ENCODE results near the gene MARK1. TPM values are rescaled to one million over a fixed set of nuclear protein-coding genes. Genes with fewer than 3 reads are reported as not detected.
A peak's percentile ranks its signal among the peaks of the same experiment; 100 is the strongest.
"Not testable (repeated sequence)": the region's sequence is repeated elsewhere in the genome, so short reads cannot be mapped to it uniquely, and the experiment has no call there.

The MARK1 gene
- total RNA-seq, 2 donors from 2014 or later = 11.1 to 19.4 TPM

DNA sequence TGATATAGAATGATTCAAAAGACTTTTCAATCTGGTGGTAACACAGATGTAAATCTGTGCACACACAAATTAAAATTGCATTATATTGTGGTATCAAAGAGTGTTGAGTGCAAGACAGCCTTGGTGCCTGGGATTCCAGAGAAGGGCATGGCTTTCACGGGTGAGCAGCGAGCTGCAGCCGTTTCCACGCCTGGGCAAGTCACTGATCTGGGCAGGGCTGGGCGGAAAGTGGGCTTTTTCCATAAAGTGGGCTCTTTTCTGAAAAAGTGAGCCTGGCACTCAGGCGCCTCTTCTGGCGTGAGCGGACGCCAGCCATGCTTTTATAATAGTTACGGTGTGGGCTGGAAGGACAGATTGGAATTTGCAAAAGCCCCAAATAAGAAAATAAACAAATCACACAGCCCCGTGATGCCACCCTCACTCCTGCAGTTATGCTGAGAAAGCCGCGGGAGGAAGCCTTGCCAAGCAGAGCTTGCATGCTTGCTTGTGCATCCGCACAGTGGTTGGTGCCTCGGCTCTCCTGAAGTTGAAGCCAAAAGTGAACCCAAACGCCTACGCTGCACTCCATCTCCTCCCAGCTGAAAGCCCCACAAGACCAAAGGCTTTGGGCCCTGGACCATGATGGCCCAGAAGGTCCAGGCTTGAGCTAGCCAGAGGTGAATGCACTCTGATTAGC is 155.1 kb downstream of the MARK1 start:
- no peak for DNase-seq (ENCODE audit: low spot score)
- intact Hi-C loops (cut with DNase I) = loop anchor here in 1 of 2 donors (10.0 kb wide), 1 partner anchor 92 kb away; no protein-coding TSS in a partner anchor

DNA sequence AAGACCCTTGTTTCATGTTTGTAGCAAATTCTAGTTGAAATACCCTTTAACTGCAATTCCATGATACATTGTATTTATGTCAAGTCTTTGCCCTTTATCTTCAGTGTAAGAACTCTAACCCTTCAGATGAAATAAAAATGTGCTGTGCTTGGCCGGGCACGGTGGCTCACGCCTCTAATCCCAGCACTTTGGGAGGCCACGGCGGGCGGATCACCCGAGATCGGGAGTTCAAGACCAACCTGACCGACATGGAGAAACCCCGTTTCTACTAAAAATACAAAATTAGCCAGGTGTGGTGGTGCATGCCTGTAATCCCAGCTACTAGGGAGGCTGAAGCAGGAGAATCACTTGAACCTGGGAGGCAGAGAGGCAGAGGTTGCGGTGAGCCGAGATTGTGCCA is 155.8 kb downstream of the MARK1 start:
- intact Hi-C loops (cut with DNase I) = loop anchor here in 1 of 2 donors (10.0 kb wide), 1 partner anchor 91 kb away; no protein-coding TSS in a partner anchor
- DNase-seq (ENCODE audit: low spot score) = not testable (repeated sequence)

DNA sequence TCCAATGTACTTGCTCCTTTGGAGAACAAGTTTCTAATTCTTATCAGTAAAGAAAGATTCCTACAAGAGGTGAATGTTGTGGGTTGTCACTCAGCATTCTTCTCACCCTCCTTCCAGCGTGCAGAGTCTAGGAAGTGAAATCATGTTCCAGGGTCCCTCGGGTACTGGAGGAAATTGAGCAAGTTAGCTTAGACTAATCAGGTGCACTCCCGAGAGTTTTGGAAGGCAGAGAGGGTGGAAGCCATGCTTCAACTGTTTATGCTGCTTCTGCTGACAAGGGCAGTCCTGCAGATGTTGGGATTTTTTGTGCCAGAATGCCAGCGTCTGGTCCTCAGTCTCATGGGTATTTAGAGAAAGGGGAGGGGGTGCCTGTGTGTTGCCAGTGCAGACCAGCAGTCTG is 157.0 kb downstream of the MARK1 start:
- intact Hi-C loops (cut with DNase I) = loop anchor here in 1 of 2 donors (10.0 kb wide), 1 partner anchor 90 kb away; no protein-coding TSS in a partner anchor
- DNase-seq (ENCODE audit: low spot score) = no peak

- intact Hi-C loops (cut with DNase I) = loop anchor here in 1 of 2 donors (10.0 kb wide), 1 partner anchor 89 kb away; no protein-coding TSS in a partner anchor
- DNase-seq (ENCODE audit: low spot score) = no peak
These were observed 157.9 kb downstream of the MARK1 start for GRCh38 chr1:220685879-220686278.

DNA sequence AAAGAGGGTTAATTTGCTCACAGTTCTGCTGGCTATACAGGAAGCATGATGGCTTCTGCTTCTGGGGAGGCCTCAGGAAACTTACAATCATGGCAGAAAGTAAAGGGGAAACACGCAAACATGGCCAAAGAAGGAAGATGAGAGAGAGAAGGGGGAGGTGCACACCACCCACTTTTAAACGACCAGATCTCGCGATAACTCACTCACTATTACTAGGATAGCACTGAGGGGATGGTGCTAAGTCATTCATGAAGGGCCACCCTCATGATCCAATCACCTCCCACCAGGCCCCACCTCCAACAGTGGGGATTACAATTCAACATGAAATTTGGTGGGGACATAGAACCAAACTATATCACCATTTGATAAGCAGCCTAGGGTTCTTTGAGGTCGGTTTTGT is 159.9 kb downstream of the MARK1 start:
- intact Hi-C loops (cut with DNase I) = loop anchor here in 1 of 2 donors (10.0 kb wide), 1 partner anchor 87 kb away; no protein-coding TSS in a partner anchor
- DNase-seq (ENCODE audit: low spot score) = no peak

DNA sequence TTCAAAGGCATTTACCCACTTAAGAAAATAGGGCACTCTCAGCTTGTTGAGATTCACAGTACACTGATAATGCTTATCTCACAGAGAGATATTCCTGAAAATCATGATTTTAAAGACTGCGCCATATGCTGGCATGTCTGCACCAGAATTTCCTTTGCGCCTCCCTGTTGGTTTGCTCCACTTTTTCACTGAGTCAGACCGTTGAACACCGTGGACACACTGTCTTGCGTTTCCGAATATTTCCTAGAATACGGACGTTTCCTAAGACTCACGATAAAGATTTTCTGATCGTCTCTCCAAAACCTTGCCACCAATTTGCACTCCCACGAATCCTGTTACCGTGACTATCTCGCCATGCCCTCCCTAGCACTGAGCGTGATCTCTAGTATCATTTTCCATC is 161.7 kb downstream of the MARK1 start:
- intact Hi-C loops (cut with DNase I) = loop anchor here in 1 of 2 donors (10.0 kb wide), 1 partner anchor 85 kb away; no protein-coding TSS in a partner anchor
- no peak for DNase-seq (ENCODE audit: low spot score)

DNA sequence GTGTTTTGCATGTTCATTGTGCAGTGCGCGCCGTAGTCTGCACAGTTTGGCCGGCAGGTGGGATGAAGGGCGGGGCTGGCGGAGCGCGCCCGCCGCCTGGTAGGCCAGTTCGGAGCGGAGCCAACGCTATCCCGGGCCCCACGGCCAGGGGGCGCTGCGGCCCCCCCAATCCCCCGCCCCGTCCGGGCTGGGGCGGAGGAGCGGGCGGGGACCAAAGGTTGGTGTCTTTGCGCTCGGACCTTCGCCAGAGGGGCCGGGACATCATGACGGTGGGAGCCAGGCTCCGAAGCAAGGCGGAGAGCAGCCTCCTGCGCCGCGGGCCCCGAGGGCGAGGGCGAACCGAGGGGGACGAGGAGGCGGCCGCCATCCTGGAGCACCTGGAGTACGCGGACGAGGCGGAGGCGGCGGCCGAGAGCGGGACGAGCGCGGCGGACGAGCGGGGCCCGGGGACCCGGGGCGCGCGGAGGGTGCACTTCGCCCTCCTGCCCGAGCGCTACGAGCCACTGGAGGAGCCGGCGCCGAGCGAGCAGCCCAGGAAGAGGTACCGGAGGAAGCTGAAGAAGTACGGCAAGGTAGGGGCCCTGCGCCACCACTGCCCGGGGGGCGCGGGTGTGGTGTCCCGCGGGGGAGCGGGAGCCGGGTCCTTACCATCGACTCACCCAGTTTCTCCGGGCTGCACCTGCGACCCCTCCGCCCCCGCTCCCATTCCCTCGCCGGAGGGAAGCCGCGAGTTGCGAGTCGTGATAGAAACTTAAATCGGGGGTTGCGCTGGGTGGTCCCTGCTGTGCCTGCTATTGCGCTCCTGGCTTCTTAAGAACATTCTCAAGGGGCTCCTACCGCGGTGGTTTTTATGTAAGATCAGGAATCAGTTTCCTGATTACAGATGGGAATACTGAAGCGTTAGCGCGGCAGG is 162.5 kb downstream of the MARK1 start, which contains the start of gene C1orf115:
C1orf115 (plus strand) TSS at position 224 of the 913 bp plus-strand sequence; CDS start at position 264, 40 bp downstream.
- peak; percentile 89 for DNase-seq (ENCODE audit: low spot score)
- intact Hi-C loops (cut with DNase I) = no loop called here

DNA sequence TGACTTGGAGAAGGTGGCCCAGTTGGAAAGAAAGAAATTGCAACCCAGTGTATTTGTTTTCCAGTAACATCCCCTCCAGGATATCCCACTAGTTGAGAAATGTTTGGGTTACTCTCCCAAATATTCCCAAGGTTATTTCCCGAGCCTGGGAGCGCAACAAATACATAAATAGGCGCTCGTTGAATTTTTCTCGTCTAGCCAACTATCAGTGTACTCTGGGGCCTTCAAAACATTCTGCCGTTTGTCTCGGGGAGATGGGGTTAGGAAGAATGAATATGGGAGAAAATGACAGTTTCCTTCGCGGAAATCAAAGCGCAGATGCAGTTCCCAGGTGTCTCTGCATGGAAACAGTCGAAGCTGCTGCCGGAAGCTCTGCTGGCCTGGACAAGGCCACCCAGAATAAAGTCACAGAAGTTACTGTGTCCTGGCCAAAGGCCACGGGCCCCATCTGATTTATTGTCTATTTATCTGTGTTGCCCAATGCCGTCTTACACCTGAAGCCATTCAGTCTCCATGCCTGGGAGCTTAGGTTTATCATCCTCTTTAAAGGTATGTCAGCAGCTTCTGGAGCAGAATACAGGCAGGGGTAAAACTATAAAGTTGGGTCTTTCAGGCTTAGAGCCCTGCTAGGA is 163.2 kb downstream of the MARK1 start:
- intact Hi-C loops (cut with DNase I) = no loop called here
- DNase-seq (ENCODE audit: low spot score) = no peak

DNA sequence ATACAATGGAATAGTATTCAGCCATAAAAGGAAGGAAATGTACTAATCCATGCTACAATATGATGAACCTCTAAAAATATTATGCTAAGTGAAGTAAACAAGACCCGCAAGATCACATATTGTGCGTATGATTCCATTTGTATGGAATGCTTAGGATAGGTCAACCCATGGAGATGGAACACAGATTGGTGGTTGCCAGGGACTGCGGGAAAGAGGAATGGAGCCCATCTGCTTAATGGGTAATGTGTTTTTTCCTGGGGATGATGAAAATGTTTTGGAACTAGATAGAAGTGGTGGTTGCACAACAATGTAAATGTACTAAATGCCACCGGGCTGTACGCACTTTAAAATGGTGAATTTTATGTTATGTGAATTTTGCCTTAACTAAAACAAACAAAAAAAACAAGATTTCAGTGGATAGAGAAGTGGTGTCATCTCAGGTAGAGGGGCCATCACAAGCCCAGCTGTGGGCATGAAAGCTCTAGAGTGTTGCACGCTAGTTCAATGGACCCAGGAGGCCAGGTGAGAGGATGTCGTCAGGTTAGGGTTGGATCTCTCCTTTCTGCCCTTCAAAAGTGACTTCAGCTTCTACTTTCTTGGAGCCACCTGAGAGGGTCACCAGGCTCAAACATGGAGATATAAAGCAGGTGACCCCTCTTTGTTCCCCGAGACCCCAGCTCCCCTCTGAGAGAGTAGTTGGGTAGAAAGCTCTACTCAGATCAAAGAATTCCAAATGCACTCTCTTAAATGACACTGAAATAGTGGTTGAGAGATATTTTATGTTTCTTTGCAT is 164.7 kb downstream of the MARK1 start:
- intact Hi-C loops (cut with DNase I) = no loop called here
- no peak for DNase-seq (ENCODE audit: low spot score)

DNA sequence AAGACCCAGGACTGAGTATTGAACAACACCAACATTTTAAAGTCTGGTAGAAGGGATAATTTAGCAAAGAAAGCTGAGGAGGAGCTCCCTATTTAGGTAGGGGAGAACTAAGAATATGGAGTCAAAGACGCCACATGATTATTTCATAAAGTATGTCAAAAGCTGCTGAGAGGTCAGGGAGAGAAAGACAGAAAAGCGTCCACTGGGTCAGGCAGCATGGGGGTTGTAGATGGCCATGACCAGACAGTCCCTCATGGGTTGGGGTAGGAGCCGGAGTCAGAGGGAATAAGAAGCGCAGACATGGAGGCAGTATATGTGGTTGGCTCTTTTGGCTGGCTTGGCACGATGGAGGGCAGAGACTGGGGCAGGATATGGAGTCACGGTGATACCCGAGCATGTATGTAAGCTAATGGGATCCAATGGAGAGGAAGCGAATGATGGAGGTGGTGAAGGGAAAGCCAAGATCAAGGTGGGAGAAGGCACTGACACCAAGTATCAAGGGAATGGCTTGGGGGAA is 167.0 kb downstream of the MARK1 start:
- no peak for DNase-seq (ENCODE audit: low spot score)
- intact Hi-C loops (cut with DNase I) = no loop called here

- intact Hi-C loops (cut with DNase I) = no loop called here
- no peak for DNase-seq (ENCODE audit: low spot score)
These were observed 167.5 kb downstream of the MARK1 start for GRCh38 chr1:220695426-220695825.

DNA sequence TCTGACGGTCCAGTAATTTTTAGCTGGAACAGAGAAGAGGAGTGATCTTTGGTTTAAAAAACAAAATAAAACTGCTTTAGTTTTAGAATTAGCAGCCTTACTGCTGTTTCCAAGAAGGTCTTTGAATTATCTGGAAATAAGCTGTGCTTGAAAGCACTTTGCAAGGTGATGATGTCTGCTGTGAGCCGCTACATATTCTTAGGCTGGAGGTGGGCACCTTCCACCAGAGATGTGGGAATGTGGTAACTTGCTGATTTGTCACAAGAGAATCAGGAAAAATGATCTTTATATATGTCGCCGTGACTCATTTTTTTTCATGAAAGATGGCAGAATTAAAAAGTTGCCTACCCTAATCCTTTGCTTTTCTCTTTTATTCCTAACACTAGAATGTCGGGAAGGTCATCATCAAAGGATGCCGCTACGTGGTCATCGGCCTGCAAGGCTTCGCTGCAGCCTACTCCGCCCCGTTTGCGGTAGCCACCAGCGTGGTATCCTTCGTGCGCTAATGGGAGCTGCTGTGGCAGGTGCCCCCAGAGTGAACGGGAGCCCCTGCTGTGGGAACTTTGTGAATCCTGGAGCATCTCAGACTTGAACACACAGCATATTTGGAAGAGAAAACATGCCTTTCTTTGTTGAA is 168.4 kb downstream of the MARK1 start:
- DNase-seq (ENCODE audit: low spot score) = no peak
- intact Hi-C loops (cut with DNase I) = no loop called here

GRCh38 chr1:220696863-220697231 is 168.9 kb downstream of the MARK1 start:
- intact Hi-C loops (cut with DNase I) = no loop called here
- DNase-seq (ENCODE audit: low spot score) = no peak

- no peak for DNase-seq (ENCODE audit: low spot score)
These were observed 169.4 kb downstream of the MARK1 start for GRCh38 chr1:220697326-220697725.

GRCh38 chr1:220698607-220699016 is 170.7 kb downstream of the MARK1 start:
- intact Hi-C loops (cut with DNase I) = no loop called here
- DNase-seq (ENCODE audit: low spot score) = no peak

More at GRCh38 chr1:220697326-220697725, 169.4 kb downstream of the MARK1 start:
- intact Hi-C loops (cut with DNase I) = no loop called here

DNA sequence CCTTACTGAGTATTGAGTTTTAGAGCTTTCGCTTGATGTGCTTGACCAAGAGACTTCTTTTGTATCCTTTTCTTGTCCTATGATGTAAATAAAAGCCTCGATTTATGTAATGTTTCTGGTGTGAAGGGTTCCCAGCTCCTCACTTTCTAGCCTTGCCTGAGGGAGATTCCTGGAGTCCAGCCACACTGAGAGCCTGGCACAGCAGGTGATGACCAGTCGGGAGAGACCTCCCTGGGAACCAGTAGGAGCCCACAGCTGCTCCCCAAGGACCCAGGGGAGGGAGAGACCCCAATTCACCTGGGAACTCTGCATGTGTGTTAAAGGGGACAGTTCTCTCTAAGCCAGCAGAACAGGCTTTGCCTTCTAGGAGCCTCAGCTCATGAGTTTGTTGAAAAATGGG is 171.1 kb downstream of the MARK1 start:
- intact Hi-C loops (cut with DNase I) = no loop called here

DNA sequence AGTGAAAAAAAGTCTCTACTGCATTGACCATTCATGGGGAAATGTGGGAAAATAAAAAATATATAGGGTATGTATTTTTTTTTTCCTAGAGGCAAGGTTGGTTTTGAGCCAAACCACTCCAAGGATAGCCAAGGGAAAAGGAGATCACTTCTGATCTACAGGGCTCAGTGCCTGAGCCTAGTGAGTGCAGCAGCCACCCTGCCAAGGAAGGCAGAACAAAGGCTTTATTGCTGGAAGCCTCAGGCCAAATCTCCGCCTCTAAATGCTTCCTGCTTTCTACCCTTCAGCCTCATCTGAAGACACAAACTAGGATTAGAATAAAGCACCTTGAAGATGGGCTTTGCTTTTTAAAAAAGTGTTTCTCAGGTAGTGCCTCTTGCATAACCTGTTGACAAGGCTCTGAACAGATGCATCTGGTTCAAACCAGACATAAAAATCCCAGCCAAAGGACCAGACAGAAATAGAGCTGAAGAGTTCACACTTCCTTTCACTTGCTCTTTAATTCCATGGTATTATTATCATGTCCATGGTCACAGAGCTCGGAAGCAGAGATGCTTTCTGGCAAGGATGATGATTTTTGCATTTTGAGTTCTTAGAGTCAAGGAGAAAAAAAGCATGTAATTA is 172.7 kb downstream of the MARK1 start:
- intact Hi-C loops (cut with DNase I) = no loop called here
- DNase-seq (ENCODE audit: low spot score) = no peak

More for the DNA sequence above, 171.1 kb downstream of the MARK1 start:
- DNase-seq (ENCODE audit: low spot score) = no peak

DNA sequence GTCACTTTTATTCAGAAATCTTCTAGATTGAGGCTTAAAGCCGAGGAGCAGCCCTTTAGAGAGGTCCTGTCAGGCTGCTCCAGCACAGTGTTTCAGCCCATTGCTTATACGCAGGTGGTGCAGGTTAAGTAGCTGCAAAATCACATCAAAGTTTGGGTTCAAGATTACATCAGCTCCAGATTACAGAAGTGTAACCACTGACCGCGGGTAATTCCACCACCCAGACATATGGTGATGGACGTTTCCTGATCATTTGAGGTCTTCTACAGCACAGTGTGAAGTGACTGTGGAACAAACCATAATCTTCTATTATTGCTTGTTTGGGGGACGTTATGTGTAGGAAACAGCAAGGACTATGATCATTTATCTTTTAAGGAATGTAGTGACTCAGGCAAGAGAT is 174.0 kb downstream of the MARK1 start:
- DNase-seq (ENCODE audit: low spot score) = no peak
- intact Hi-C loops (cut with DNase I) = no loop called here

Data from posterior vena cava (tissue), 2 donors.